Stimulated activated CD4-positive, alpha-beta T cell treated with anti-CD3 and anti-CD28 coated beads, Interleukin-4, amount 100 ng/mL, for 4 hours (primary cell): ENCODE measurements around the gene ATOH7.
"Not testable (repeated sequence)": the region's sequence is repeated elsewhere in the genome, so short reads cannot be mapped to it uniquely, and the experiment has no call there.

Source experiments
- DNase-seq, 2 experiments: peaks; one replicate each; pipeline ENCODE4 v3.0.0-alpha.2; 2020

The ATOH7 gene

DNA sequence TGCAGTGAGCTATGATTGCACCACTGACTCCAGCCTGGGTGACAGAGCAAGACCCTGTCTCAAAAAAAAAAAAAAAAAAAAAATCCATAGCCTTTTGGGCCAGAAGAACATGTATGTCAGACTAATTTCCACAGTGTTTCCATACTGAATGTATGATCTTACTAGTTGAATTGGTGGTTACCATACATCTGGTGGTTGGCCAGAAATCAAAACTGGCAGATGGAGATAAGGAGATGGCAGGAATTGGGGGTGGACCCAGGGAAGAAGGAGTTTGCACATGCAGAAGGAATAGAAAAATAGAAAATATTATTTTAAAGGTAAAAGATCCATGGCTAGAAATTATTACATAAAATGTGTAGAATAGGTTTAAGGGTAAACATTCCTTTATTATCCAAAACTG lies 3.7 kb upstream of the ATOH7 start:
- DNase-seq: no peak

DNA sequence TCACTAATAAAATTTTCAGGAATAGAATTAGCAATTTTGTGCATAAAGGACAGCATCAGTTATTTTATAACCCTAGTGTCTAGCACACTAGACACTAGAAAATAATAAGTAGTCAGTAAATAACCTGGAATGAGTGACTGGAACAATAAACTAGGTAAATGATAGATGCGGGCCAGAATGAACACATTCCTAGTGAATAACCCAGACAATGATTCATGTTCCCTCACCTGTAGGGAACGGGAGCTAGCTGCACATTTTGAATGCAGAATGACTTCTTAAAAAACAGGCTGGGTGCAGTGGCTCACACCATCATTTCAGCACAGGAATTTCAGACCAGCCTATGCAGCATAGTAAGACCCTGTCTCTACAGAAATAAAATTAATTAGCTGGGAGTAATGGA lies 3.2 kb upstream of the ATOH7 start:
- DNase-seq: no peak

DNA sequence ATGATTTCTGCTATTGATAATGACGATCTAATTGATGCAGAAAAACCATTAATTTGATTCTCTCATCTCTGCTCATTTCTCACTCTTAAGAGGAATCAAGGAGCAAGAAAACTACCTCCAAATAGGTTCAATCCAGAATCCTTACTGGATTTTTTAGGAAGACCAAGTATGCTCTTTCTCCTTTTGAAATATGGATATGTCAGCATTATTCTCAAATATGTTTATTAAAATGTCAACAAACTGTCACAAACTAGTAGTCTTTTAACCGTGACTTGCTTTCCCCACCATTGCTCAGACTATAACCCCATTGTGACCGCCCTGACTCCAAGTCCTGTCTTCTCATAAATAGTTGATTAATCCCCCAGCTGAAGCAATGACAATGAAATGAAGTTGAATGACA lies 1.1 kb upstream of the ATOH7 start:
- DNase-seq: no peak

DNA sequence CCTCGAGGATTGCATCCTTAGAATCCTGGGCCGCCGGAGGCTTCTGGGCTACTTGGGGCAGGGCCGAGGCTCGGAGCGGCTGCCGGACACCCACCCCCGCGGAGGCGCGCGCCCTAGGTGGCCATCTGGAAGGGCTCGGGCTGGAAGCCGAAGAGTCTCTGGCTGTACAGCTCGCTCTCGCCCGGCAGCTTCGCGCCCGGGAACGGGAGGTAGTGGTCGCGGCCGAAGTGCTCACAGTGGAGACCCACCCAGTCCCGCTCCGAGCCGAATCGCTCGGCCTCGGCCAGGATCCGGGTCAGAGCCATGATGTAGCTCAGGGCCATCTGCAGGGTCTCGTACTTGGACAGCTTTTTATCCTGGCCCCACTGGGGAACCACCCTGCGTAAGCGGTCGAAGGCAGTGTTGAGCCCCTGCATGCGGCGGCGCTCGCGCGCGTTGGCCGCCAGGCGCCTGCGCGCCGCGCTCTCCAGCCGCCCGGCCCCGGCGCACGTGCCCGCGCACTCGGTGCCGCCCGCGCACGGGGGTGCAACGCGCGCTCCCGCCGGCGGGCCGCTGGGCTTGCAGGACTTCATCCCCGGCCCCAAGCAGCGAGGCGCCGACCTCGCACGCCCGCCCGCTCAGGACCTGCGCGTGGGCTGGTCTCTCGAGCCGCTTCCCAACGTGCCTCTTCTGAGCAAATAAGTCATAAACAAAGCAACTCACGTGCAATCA lies 652 bp downstream of the ATOH7 start:
- peak; percentile 16 to 40 for DNase-seq

DNA sequence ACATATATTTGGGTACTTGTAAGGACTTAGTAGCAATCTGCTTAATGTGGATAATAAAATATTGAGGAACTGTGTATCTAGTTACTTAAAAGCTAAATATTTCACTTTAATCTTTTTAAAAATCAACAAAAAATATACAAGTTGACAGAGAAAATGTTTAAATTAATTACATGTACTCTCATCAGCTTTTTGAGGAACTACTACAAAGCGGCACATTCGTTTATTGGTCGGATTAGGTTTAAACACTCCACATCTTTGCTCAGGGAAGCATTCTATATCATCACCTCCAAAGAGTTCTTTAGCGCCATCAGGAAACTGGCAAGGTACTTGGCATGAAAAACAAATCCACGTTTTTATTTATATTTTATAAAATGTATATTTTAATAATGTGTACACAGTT lies 1.6 kb downstream of the ATOH7 start:
- no peak for DNase-seq

DNA sequence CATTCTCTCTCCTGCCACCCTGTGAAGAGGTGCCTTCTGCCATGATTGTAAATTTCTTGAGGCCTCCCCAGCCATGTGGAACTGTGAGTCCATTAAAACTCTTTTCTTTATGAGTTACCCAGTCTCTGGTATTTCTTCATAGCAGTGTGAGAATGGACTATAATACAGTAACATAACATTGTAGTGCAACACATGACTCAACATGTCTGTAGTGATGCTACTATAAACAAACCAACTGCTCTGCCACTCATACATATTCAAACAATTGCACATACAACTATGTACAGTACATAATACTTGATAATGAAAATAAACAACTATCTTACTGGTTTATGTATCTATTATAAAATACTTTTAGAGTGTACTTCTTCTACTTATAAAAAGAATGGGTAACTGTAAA lies 7.1 kb downstream of the ATOH7 start:
- no peak for DNase-seq

DNA sequence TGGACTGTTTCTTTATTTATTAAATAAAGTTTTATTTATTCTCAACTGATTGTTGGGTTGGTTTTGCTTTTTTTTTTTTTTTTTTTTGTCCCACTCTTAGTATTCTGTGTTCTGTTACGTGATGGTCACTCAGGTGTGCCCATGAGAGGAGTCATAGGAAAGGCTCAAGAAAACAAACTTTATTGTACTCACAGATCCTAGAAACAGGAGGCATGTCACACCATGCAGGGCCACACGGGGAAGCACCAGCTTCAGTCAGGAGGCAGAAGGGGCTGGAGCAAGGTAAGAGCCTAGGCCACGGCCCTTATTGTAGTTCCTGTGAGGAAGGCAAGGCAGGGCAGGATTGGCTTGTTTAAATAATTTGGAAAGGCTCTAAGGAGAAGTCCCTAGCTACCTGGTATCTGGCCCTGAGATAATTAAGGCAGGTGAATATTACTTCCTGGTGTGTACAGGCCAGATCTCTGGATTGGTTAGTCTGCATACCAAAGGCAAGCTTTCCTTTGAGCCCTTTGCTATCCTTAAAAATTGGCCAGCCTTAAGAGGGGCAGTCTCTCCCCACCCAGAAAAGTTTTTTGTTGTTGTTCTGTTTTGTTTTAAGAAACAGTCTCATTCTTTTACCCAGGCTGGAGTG lies 8.3 kb downstream of the ATOH7 start:
- DNase-seq: no peak

DNA sequence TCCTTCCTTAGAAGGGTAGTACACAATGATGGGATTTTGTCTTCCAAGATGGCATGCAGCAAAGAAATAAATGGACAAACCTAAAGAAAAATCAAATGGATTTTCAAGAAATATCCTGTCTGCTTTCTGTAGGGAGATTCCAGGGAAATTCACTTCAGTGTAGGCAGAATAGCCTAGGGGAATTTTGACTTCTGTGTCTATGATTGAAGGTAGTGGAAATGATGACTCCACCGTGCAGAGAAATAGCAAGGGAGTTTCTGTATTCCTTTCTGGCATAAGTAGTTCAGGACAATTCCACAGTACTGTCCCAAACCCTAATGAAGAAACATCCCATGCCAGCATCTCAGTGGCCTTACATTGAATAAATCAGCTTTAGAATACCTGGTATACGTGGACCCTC lies 9.5 kb downstream of the ATOH7 start:
- no peak for DNase-seq

DNA sequence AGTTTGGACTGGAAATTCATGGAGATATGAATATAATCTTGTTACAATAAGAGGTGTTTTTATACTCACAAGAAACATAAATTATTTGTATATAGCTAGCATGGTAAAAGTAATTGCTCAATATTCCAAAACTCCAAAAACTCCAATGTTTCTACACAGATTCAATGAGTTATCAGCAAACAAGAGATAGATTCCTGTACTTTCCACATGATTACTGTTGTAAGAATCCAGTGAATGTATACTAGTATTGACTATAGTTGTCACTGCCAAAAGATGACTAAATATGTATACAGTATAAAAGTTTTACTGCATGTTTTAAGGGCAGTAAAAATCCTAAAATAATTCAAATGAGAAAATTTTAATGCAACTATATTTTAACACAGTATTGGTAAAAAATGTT lies 10.7 kb downstream of the ATOH7 start:
- DNase-seq: no peak

DNA sequence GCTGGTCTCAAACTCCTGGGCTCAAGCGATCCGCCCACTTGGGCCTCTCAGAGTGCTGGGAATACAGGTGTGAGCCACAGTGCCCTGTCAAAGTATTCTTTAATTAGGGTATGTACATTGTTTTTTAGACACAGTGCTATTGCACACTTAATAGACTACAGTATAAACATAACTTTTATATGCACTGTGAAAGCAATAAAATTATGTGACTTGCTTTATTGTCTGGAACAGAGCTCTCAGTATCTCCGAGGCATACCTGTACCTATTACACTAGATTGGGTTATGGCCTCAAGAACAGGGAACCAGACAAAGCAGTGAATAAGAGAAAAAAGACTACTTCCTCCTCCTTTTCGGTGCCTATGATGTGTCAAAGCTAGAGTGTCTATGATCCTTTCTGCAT lies 13.1 kb downstream of the ATOH7 start:
- no peak for DNase-seq

DNA sequence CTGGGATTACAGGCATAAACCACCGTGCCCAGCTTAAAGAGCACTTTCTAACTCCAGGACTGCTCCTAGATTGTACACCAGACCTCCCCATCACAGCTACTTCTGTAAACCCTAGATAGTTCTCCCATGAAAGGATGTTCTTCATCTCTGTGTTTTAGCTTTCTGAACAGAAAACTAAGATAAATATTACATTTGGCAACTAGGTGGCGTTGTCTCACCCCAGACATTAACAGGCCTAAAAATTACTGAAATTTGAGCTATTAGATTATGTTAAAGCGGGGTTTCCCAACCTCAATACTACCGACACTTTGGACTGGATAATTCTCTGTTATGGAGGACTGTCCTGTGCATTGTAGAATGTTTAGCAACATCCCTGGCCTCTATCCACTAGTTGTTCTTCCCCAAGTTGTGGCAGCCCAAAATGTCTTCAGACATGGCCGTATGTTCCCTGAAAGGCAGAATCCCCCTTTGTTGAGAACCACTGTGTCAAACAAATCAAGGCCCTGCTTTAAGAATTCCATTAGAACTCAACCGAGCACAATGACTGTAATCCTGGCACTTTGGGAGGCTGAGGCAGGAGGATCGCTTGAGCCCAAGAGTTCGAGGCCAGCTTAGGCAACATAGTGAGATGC lies 19.1 kb downstream of the ATOH7 start:
- DNase-seq: no peak

DNA sequence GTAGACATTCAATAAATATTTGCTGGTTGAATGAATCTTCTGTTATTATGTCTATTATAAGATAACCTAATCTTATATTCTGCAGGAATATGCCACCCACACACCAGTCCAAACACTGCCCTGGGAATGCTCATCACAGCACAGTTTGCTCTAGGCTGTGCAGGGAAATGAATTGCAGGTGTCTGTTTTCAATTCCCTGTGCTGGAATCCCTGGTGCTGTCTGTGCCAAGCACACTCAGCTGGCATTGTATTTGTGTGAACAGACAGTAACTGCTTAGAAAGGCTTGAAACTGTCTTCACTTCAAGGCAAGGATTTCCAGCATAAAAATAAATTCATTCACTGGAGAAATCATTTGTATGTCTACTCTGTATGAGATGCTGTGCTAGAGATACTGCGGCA lies 20.2 kb downstream of the ATOH7 start:
- DNase-seq: no peak

DNA sequence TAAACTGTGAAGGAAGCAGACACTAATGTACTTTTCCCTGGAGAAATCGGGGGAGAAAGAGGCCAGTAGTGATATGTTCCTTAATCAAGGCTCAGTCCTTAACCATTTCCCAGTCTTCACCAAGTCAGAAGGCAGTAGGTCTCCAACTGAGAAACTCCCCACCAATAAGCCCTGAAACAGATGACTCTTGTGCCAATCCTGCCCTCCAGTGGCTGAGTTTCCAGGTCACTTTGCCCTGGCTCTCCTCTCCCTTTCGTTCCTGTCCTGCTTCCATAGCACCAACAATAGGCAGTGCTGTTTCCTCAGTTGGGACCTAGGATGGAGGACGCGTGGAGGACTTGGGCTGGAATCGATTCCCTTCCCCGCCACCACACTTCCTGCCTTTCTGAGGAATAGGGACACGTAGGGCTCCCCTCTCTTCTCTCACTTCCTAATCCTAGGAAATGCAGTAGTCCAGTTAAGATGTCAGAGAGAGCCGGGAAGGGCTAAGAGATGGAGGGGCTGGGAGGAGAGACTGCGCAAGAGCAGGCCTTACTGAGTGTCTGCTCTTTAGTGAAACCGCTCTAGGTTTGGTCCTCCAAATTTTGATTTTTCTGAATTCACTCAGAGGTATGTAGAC lies 23.4 kb downstream of the ATOH7 start:
- no peak for DNase-seq

DNA sequence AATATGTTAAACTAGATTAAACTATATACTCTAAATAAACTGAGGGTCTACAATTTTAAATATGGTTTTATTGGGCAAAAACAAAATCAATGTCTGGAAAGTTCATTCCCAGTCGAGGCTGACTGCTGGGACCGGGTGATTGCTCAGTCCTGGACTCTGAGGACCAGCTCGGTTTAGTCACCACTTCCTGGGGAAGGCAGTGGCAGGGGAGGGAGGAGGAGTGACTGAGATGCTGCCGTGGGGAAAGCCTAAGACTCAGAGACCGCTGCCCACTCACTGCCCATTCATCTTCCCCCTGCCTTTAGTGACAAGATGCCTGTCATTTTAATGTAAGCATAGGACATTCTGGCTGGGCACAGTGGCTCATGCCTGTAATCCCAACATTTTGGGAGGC lies 29.0 kb downstream of the ATOH7 start:
- no peak for DNase-seq

DNA sequence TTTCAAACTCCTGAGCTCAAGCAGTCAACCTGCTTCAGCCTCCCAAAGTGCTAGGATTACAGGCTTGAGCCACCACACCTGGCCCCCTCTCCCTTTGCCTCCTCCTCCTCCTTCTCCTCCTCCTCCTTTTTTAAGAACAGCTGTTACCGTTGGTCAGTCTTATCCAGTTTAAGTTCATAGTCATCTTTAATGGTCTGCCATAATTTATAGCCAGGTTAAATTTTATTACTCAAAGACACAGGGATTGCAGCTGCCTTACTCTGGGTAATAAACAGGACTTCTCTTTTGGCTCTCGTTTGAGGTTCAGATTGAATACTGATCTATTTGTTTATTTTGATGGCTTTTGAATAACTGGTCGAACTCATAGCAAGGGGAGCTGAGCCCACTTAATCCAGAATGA lies 35.2 kb downstream of the ATOH7 start:
- DNase-seq: no peak

DNA sequence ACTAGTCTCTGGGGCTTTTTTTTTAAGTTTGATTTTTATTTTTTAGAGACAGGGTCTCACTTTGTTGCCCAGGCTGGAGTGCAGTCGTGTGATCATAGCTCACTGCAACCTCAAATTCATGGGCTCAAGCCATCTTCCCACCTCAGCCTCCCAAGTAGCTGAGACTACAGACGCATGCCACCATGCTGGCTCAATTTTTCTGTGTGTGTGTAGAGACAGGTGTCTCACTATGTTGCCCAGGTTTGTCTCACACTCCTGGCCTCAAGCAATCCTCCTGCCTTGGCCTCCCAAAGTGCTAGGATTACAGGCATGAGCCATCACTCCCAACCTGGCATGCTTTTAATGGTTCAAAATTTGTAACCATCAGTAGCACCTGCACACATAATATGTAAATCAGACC lies 36.1 kb downstream of the ATOH7 start:
- DNase-seq: not testable (repeated sequence)

DNA sequence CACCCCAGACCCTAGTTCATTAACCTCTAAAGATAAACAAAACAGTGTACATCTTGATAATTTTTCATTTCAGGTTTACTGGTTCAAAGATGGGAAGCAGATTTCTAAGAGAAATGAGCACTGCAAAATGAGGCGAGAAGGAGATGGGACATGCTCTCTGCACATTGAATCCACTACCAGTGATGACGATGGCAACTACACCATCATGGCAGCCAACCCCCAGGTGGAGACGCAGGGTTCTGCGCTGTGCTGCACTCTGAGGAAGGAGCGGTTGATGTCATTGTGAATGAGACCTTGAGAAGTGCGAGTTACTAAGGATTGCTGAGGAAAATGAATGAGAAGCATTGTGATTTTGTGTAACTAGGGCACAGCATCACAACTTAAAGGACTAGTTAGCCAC lies 37.6 kb downstream of the ATOH7 start:
- DNase-seq: no peak

DNA sequence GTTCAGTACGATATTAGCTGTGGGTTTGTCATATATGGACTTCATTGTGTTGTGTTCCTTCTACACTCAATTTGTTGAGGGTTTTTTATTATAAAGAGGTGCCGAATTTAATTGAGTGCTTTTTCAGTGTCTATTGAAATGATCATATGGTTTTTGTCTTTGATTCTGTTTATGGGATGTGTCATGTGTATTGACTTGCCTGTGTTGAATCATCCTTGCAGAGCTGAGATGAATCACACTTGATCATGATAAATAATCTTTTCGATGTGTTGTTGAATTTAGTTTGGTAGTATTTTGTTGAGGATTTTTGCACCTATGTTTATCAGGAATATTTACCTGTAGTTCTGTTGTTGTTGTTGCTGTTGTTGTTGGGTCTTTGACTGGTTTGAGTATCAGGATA lies 39.8 kb downstream of the ATOH7 start:
- DNase-seq: no peak

DNA sequence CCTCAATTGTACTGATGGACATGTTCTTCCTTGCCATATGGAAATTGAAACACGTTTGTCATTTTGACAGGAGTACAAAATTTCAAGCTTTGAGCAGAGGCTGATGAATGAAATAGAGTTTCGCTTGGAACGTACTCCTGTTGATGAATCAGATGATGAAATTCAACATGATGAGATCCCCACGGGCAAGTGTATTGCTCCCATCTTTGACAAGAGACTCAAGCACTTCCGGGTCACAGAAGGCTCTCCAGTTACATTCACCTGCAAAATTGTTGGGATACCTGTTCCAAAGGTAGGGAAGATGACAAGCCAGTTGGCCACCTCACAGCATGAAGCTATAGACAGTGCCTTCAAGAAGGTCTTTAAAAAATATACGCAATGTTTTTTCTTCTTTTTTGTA lies 43.1 kb downstream of the ATOH7 start:
- DNase-seq: no peak

DNA sequence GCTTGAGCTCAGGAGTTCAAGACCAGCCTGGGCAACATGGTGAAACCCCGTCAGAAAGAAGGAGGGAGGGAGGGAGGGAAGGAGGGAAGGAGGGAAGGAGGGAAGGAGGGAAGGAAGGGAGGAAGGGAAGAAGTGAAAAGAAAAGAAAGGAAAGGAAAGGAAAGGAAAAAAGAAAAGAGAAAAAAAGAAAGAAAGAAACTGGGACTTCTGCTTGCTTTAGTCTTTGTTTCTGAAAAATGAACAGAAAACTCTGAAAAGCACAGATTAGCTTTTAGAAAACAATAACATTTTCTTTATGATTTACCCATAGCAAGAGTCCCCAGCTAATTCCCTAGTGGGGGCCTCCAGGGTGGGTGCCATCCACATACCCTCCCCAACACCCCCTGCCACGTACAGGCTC lies 46.8 kb downstream of the ATOH7 start:
- DNase-seq: no peak

DNA sequence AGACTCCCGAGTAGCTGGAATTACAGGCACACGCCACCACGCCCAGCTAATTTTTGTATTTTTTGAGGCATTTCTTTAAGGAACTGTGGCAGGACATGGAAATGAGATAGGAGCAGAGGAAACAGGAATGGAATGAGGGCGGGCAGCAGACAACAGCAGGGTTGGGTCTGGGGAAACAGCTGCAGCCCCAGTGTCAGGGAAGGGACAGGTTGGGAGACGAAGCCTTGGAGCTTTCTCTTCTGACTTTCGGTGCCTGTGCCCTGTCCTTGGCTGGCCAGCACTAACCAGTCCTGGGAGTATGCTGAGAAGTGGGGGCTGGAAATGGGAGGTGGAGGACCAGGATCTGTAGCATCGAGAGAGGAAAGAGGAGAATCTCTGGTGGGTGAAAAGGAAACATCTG lies 47.4 kb downstream of the ATOH7 start:
- no peak for DNase-seq
